ENCODE results near the gene ADAM12. TPM values are rescaled to one million over a fixed set of nuclear protein-coding genes. Genes with fewer than 3 reads are reported as not detected.

Gene ADAM12
- total and polyA plus RNA-seq, 10 of the 15 experiments (the other 5 are each of a cell fraction or from before 2014, with no cell fraction given) = under 0.01 to 0.62 (median 0.04) TPM; not detected in 5

DNA sequence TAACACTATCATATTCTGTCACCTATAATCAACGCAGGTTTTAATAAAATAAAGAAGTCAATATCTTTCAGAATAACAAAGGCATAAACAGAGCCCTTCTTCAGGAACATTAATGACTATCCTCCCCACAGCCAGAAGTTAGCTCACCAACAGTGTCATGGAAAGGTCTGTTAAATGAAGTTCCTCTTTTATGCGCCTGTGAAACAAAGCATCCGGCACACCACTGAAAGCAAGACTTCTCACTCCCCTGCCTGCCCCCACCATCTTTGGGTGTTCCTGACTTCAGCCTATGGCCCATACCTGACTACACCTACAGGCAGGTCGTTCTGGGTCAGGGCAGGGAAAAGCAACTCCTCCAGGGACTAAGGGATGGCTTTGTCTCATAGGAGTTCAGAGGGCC is 286.5 kb downstream of the ADAM12 start (continued):
- no peak for TF ChIP-seq CREM (IDR thresholded peaks at IDR 0.05; ENCODE audit: low read depth)
- TF ChIP-seq SPI1 (IDR thresholded peaks at IDR 0.05; ENCODE audit: borderline replicate concordance, insufficient read depth, low read depth, low read length) = peak; percentile 49; the same call in 1 of the 2 replicates

DNA sequence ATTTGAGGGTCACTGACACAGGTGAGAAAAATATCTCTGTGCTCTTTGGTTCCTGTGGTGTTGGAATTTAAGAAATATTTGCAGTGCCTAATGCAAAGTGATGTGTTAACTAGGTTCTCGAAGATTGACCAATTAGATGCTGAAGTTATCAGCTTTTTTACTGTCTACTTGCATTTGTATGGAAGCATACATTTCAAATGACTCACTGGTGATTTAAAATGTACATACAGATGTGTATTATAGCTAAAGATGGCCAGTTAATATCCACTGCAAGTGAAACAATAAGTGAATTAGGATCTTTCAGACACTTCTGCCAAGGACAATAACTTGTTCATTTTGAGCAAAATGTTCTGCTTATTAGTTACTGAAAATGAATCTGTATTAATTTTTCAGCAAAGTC is 287.0 kb downstream of the ADAM12 start:
- H2AFZ ChIP-seq (ENCODE audit: control insufficient read depth, low read depth, low read length) = no peak overlapping the region
- H3K27ac ChIP-seq (ENCODE audit: control insufficient read depth, insufficient read depth) = no peak overlapping the region
- ATAC-seq (no peak), FAIRE-seq (no peak), DNase-seq (ENCODE audit: low read depth, low spot score) (no peak)
- no peaks in the 10 kb centered on the region for H3K36me3 ChIP-seq (ENCODE audit: control insufficient read depth in 2 of 2, insufficient read depth in 2 of 2, low read length in 1 of 2)
- POLR2A ChIA-PET = no interaction called here
- no peaks in the 10 kb centered on the region for H3K79me2 ChIP-seq (ENCODE audit: control insufficient read depth, insufficient read depth, low read length)
- CTCF ChIA-PET = no interaction called here
- H3K4me1 ChIP-seq (ENCODE audit: control insufficient read depth, insufficient read depth, low read length) = no peaks in the 10 kb centered on the region
- no peak overlapping the region for H3K9ac ChIP-seq (ENCODE audit: control insufficient read depth, insufficient read depth, low read length)
- RAD21 ChIA-PET (ENCODE audit: unreplicated experiment) = no interaction called here
- SMC1A ChIA-PET (ENCODE audit: uncharacterized antibody, unreplicated experiment) = no interaction called here
- H3K4me2 ChIP-seq (ENCODE audit: control insufficient read depth, insufficient read depth) = no peak overlapping the region
- H3K4me3 ChIP-seq = no peak overlapping the region
- no peaks in the 10 kb centered on the region for H3K9me3 ChIP-seq (replicated peaks; ENCODE audit: control insufficient read depth, insufficient read depth, low read length)
- in situ Hi-C loops (cut with MboI) = no loop called here
- H4K20me1 ChIP-seq (ENCODE audit: control insufficient read depth, insufficient read depth) = no peaks in the 10 kb centered on the region
- 0% methylated on average over 1 of the region's 1 CpG for WGBS (ENCODE audit: insufficient coverage, insufficient replicate concordance, low lambda C conversion rate, missing lambda C conversion rate)
- no peaks in the 10 kb centered on the region for H3K27me3 ChIP-seq (replicated peaks in 1 of 2; ENCODE audit: control insufficient read depth in 2 of 2, insufficient read depth in 2 of 2, low read length in 1 of 2)
- BruUV-seq (replicated peaks) = no TSS peak
- TF ChIP-seq EZH2 (IDR thresholded peaks at IDR 0.05; ENCODE audit: borderline replicate concordance, control insufficient read depth, low read depth, low read length) (no peak), SUZ12 (IDR thresholded peaks at IDR 0.05; ENCODE audit: unreplicated experiment) (no peak), ZBTB11 (CRISPR knock-in tag; IDR thresholded peaks at IDR 0.05) (no peak), USF1 (IDR thresholded peaks at IDR 0.05; ENCODE audit: borderline replicate concordance, extremely low read length, insufficient read depth, low read depth, low read length) (no peak), CREM (IDR thresholded peaks at IDR 0.05; ENCODE audit: low read depth) (no peak), NR2C1 (IDR thresholded peaks at IDR 0.05) (no peak), KLF5 (IDR thresholded peaks at IDR 0.05; ENCODE audit: partially characterized antibody) (no peak), ASH2L (IDR thresholded peaks at IDR 0.05; ENCODE audit: borderline replicate concordance, low read depth) (no peak)
- TF ChIP-seq, protein P1, sequence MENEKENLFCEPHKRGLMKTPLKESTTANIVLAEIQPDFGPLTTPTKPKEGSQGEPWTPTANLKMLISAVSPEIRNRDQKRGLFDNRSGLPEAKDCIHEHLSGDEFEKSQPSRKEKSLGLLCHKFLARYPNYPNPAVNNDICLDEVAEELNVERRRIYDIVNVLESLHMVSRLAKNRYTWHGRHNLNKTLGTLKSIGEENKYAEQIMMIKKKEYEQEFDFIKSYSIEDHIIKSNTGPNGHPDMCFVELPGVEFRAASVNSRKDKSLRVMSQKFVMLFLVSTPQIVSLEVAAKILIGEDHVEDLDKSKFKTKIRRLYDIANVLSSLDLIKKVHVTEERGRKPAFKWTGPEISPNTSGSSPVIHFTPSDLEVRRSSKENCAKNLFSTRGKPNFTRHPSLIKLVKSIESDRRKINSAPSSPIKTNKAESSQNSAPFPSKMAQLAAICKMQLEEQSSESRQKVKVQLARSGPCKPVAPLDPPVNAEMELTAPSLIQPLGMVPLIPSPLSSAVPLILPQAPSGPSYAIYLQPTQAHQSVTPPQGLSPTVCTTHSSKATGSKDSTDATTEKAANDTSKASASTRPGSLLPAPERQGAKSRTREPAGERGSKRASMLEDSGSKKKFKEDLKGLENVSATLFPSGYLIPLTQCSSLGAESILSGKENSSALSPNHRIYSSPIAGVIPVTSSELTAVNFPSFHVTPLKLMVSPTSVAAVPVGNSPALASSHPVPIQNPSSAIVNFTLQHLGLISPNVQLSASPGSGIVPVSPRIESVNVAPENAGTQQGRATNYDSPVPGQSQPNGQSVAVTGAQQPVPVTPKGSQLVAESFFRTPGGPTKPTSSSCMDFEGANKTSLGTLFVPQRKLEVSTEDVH (IDR thresholded peaks at IDR 0.05; ENCODE audit: low read depth, partially characterized antibody) = no peak
- intact Hi-C loops (cut with micrococcal nuclease; ENCODE audit: unreplicated experiment) = no loop called here

Data from GM12878 (cell line).